MM.1S (cell line): ENCODE measurements around the gene SPOCK1.

Experiments
- DNase-seq: peaks from one replicate; pipeline ENCODE4 v3.0.0-alpha.2; 2015
- H2AFZ ChIP-seq: fragments of 300-600 bp; sonication (generic); 2 replicates; pipeline ENCODE4 v1.6.0; 2016; ENCODE audit warnings: antibody characterized with exemption, low read length
- H3F3A ChIP-seq: fragments of 300-600 bp; sonication (generic); 2 replicates; pipeline ENCODE4 v1.6.1; 2016; ENCODE audit warnings: mild to moderate bottlenecking, antibody characterized with exemption, low read length, moderate library complexity, mixed read lengths; ENCODE audit not compliant: insufficient read depth
- H3K27ac ChIP-seq: fragments of 300-600 bp; sonication (generic); 2 replicates; pipeline ENCODE4 v1.5.1; 2016; ENCODE audit warnings: mild to moderate bottlenecking, low read length
- H3K27me3 ChIP-seq: fragments of 300-600 bp; sonication (generic); replicated peaks from 2 replicates; pipeline ENCODE4 v1.6.0; 2016; ENCODE audit warnings: low read length; ENCODE audit not compliant: insufficient read depth
- H3K36me3 ChIP-seq: fragments of 300-600 bp; sonication (generic); replicated peaks from 2 replicates; pipeline ENCODE4 v1.6.1; 2016; ENCODE audit warnings: mild to moderate bottlenecking, low read length, mixed read lengths; ENCODE audit not compliant: insufficient read depth
- H3K4me1 ChIP-seq: fragments of 300-600 bp; sonication (generic); 2 replicates; pipeline ENCODE4 v1.6.1; 2016; ENCODE audit warnings: low read length, mixed read lengths
- H3K4me2 ChIP-seq: fragments of 300-600 bp; sonication (generic); 2 replicates; pipeline ENCODE4 v1.6.0; 2016; ENCODE audit warnings: low read depth, low read length
- H3K4me3 ChIP-seq: fragments of 300-600 bp; sonication (generic); 2 replicates; pipeline ENCODE4 v1.5.1; 2016; ENCODE audit warnings: low read length, mixed read lengths
- H3K79me2 ChIP-seq: fragments of 300-600 bp; sonication (generic); 2 replicates; pipeline ENCODE4 v1.6.1; 2016; ENCODE audit warnings: mixed run types, low read length, mixed read lengths
- H3K9ac ChIP-seq: fragments of 300-600 bp; sonication (generic); 2 replicates; pipeline ENCODE4 v1.6.1; 2016; ENCODE audit warnings: low read length, mixed read lengths
- H3K9me2 ChIP-seq: fragments of 300-600 bp; sonication (generic); replicated peaks from 2 replicates; pipeline ENCODE4 v1.6.1; 2016; ENCODE audit warnings: mild to moderate bottlenecking, low read length, mixed read lengths; ENCODE audit not compliant: insufficient read depth
- H3K9me3 ChIP-seq: fragments of 300-600 bp; sonication (generic); replicated peaks from 2 replicates; pipeline ENCODE4 v1.6.1; 2016; ENCODE audit warnings: mild to moderate bottlenecking, low read length, mixed read lengths; ENCODE audit not compliant: insufficient read depth
- H4K20me1 ChIP-seq: fragments of 300-600 bp; sonication (generic); 2 replicates; pipeline ENCODE4 v1.6.1; 2016; ENCODE audit warnings: mild to moderate bottlenecking, low read length, moderate library complexity, mixed read lengths; ENCODE audit not compliant: insufficient read depth
- EZH2 ChIP-seq: fragments of 300-600 bp; sonication (generic); optimal IDR thresholded peaks from 2 replicates; pipeline ENCODE3; 2017; ENCODE audit warnings: low read depth, mild to moderate bottlenecking, antibody characterized with exemption, low read length, mixed read lengths
- EZH2phosphoT487 ChIP-seq: fragments of 300-600 bp; sonication (generic); IDR thresholded peaks from 2 replicates; pipeline ENCODE4 v1.6.1; 2018; ENCODE audit warnings: antibody characterized with exemption, low read length
- TF ChIP-seq, protein P1 (sequence below): fragments of 300-600 bp; sonication (generic); IDR thresholded peaks from 2 replicates; pipeline ENCODE4 v1.5.1; 2016; ENCODE audit warnings: antibody characterized with exemption, low read length, mixed read lengths

SPOCK1 gene

DNA sequence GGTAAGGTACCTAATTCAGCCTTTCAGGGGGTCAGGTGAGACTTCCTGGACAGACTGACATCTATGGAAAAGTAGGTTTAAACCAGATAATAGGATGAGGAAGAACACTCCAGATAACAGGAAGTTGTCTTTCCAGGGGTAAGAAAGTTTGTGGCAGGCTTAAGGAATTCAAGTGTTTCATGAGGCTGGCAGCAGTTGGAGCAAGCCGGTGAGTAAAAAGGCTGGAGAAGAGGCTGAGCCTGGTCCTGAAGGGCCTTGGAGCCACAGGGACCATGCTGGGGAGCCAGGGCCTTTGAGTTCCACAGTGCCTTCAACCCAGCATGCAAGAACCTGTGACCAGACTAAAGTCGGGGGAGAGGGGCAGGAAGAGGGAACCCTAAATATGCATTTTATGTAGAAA lies 353.4 kb downstream of the SPOCK1 start:
- no peak for DNase-seq
- Histone ChIP-seq H3F3A (no peaks in the 10 kb centered on the region), H3K9me3 (no peaks in the 10 kb centered on the region), H3K4me3 (no peak overlapping the region), H3K36me3 (no peaks in the 10 kb centered on the region), H4K20me1 (no peaks in the 10 kb centered on the region), H3K27me3 (no peaks in the 10 kb centered on the region), H3K9me2 (no peaks in the 10 kb centered on the region), H3K4me1 (no peaks in the 10 kb centered on the region), H3K27ac (no peak overlapping the region), H3K4me2 (no peak overlapping the region), H3K9ac (no peak overlapping the region), H3K79me2 (no peaks in the 10 kb centered on the region), H2AFZ (no peak overlapping the region)
- TF ChIP-seq, protein P1, sequence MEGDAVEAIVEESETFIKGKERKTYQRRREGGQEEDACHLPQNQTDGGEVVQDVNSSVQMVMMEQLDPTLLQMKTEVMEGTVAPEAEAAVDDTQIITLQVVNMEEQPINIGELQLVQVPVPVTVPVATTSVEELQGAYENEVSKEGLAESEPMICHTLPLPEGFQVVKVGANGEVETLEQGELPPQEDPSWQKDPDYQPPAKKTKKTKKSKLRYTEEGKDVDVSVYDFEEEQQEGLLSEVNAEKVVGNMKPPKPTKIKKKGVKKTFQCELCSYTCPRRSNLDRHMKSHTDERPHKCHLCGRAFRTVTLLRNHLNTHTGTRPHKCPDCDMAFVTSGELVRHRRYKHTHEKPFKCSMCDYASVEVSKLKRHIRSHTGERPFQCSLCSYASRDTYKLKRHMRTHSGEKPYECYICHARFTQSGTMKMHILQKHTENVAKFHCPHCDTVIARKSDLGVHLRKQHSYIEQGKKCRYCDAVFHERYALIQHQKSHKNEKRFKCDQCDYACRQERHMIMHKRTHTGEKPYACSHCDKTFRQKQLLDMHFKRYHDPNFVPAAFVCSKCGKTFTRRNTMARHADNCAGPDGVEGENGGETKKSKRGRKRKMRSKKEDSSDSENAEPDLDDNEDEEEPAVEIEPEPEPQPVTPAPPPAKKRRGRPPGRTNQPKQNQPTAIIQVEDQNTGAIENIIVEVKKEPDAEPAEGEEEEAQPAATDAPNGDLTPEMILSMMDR = no peak
- TF ChIP-seq EZH2 = no peak
- no peak for TF ChIP-seq EZH2phosphoT487

DNA sequence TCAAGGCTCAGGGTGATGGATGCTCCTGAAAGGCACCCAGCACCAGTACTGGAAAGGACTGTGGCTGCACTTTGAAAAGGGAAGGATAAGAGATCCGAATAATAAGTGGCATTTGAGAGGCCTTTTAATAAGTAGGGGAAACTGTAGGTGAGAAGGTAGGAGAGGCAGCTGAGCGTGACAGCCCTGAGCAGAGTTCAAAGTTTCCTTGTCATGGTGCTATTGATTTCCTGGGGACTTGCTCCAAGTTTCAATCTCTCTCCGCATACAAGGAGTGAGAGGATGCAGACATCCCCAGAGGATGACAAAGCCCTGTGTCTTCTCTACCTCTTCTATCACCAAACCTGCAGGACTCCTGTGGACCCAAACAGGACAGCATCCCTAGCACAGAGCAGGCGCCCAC lies 354.5 kb downstream of the SPOCK1 start:
- no peak for DNase-seq
- H2AFZ ChIP-seq = no peak overlapping the region
- no peaks in the 10 kb centered on the region for H3K9me3 ChIP-seq
- no peaks in the 10 kb centered on the region for H4K20me1 ChIP-seq
- H3K9me2 ChIP-seq = no peaks in the 10 kb centered on the region
- no peak overlapping the region for H3K4me3 ChIP-seq
- no peak overlapping the region for H3K9ac ChIP-seq
- H3K4me2 ChIP-seq = no peak overlapping the region
- H3K79me2 ChIP-seq = no peaks in the 10 kb centered on the region
- no peaks in the 10 kb centered on the region for H3F3A ChIP-seq
- H3K4me1 ChIP-seq = no peaks in the 10 kb centered on the region
- TF ChIP-seq, protein P1 = no peak
- TF ChIP-seq EZH2phosphoT487 = no peak
- no peaks in the 10 kb centered on the region for H3K27me3 ChIP-seq
- no peak overlapping the region for H3K27ac ChIP-seq
- no peaks in the 10 kb centered on the region for H3K36me3 ChIP-seq

DNA sequence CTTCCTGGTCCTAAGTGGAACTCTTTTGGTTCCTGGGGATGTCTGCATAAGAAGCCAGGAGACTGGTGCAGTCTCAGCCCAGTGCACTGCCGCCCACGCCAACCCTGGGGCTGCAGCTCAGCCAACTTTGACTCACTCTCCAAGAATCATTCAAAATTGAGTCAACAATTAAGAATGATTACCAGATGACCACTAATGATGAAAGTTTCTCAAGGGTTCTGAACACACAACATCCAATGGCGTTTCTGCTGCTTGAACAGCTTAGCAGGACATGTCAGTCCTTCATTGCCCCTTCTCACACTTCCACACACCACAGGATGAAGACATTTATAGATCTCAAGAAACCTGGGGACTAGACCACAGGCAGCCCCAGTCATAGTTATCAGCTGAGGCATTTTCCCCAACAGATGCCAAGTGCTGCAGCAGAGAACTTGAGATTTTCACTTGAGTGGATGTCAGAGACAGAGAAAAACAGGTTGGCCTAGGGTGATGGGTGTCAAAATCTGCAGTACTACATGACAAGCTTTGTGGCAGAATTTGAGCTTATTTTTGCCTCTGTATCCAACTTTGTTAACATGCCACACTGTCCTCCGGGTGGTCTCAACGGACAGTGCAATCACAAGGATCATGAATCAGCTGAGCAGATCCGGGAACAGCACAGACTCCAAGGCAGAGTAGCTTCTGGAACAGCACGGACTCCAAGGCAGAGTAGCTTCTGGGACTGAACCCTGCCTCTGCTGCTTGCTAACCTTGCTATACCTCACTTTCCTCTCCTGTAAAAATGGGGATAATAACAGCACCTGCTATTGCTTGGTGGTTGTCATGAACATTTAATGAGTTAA lies 356.1 kb downstream of the SPOCK1 start:
- DNase-seq = no peak
- TF ChIP-seq, protein P1 = no peak
- no peak for TF ChIP-seq EZH2
- TF ChIP-seq EZH2phosphoT487 = no peak
- H3K9me3 ChIP-seq = no peaks in the 10 kb centered on the region
- no peaks in the 10 kb centered on the region for H3K4me1 ChIP-seq
- no peaks in the 10 kb centered on the region for H4K20me1 ChIP-seq
- H3K27ac ChIP-seq = no peak overlapping the region
- no peak overlapping the region for H3K9ac ChIP-seq
- no peak overlapping the region for H3K4me2 ChIP-seq
- H3F3A ChIP-seq = no peaks in the 10 kb centered on the region
- no peaks in the 10 kb centered on the region for H3K79me2 ChIP-seq
- no peaks in the 10 kb centered on the region for H3K9me2 ChIP-seq
- H2AFZ ChIP-seq = no peak overlapping the region
- H3K36me3 ChIP-seq = no peaks in the 10 kb centered on the region
- no peaks in the 10 kb centered on the region for H3K27me3 ChIP-seq
- no peak overlapping the region for H3K4me3 ChIP-seq
